Right ventricle myocardium superior (tissue), 1 donor: Measurements from ENCODE around the gene PDZK1. TPM values are rescaled to one million over a fixed set of nuclear protein-coding genes. Genes with fewer than 3 reads are reported as not detected.
"Not testable (repeated sequence)": the region's sequence is repeated elsewhere in the genome, so short reads cannot be mapped to it uniquely, and the experiment has no call there.

Experiments
- ATAC-seq: fragments of 200-7000 bp; cut with Tn5 transposase; one replicate; pipeline ENCODE4 v1.9.1; 2020; ENCODE audit warnings: mild to moderate bottlenecking; ENCODE audit not compliant: poor library complexity
- DNase-seq: peaks from one replicate; pipeline ENCODE4 v3.0.0-alpha.2; 2020
- intact Hi-C: fragments of 100-400 bp; cut with DNase I; formaldehyde crosslinking; loops from one replicate; pipeline ENCODE4 v1.11.2; 2022
- total RNA-seq: library from RNA; stranded (reverse); fragmentation: NEBNext Ultra II Directional; extraction: Animal tissue kit (Norgen Biotek cat#: 25700); gene quantifications from one replicate; pipeline ENCODE4 v1.2.1, GENCODE V29; 2021
- donor health status: DM: no; HTN: yes; CAD: no; lungs with severe emphysema.

Gene PDZK1
- total RNA-seq, 1 donor from 2014 or later, result not detected

GRCh38 chr1:145673217-145673616, 34.0 kb downstream of the PDZK1 start:
- ATAC-seq, intact Hi-C loops, DNase-seq: not testable (repeated sequence)

- intact Hi-C loops, ATAC-seq, DNase-seq: not testable (repeated sequence)
Measured at GRCh38 chr1:145670995-145671745, 36.0 kb downstream of the PDZK1 start.

GRCh38 chr1:145665015-145665414, 42.2 kb downstream of the PDZK1 start:
- intact Hi-C loops, DNase-seq, ATAC-seq: not testable (repeated sequence)

- DNase-seq, intact Hi-C loops, ATAC-seq: not testable (repeated sequence)
Measured at GRCh38 chr1:145662502-145662901, 44.7 kb downstream of the PDZK1 start.

GRCh38 chr1:145656245-145656943, 50.8 kb downstream of the PDZK1 start:
- intact Hi-C loops, result not testable (repeated sequence)
- DNase-seq, result peak; percentile 47
- peak; percentile 98 for ATAC-seq

- DNase-seq, ATAC-seq, intact Hi-C loops: not testable (repeated sequence)
Measured at GRCh38 chr1:145643990-145644389, 63.2 kb downstream of the PDZK1 start.

GRCh38 chr1:145641886-145642285, 65.3 kb downstream of the PDZK1 start:
- ATAC-seq, DNase-seq, intact Hi-C loops: not testable (repeated sequence)

GRCh38 chr1:145636237-145636636, 70.9 kb downstream of the PDZK1 start:
- intact Hi-C loops, ATAC-seq, DNase-seq: not testable (repeated sequence)

GRCh38 chr1:145622177-145622576, 85.0 kb downstream of the PDZK1 start:
- intact Hi-C loops, DNase-seq, ATAC-seq: not testable (repeated sequence)

Other genes with a start within 250 kb of the PDZK1 start
- 7.1 TPM for gene GPR89A, start 99.4 kb downstream of the PDZK1 start, total RNA-seq
- gene CD160, start 12.1 kb upstream of the PDZK1 start, total RNA-seq, result not detected
- 46.5 TPM for gene RNF115, start 116.7 kb upstream of the PDZK1 start, total RNA-seq
- gene POLR3C, start 116.8 kb upstream of the PDZK1 start, total RNA-seq, result 12.2 TPM
- 2.9 TPM for gene NUDT17, start 138.3 kb upstream of the PDZK1 start, total RNA-seq
- gene PIAS3, start 151.7 kb upstream of the PDZK1 start, total RNA-seq, result 13.2 TPM
- 1.1 TPM for gene ANKRD35, start 178.5 kb upstream of the PDZK1 start, total RNA-seq
- 1.0 TPM for gene ITGA10, start 202.7 kb upstream of the PDZK1 start, total RNA-seq
- 22.3 TPM for gene PEX11B, start 211.3 kb upstream of the PDZK1 start, total RNA-seq
- 57.9 TPM for gene RBM8A, start 220.1 kb upstream of the PDZK1 start, total RNA-seq